Activated CD4-positive, alpha-beta T cell treated with anti-CD3 and anti-CD28 coated beads, Interleukin-2, amount 50 U/mL, for 48 hours (primary cell): ENCODE measurements around the gene CHAC1.

Experiments
- DNase-seq, 2 experiments: peaks; one replicate each; pipeline ENCODE4 v3.0.0-alpha.2; 2020

The CHAC1 gene

GRCh38 chr15:40925863-40926658 is 27.2 kb upstream of the CHAC1 start:
- DNase-seq = no peak

GRCh38 chr15:40926659-40927494 is 26.4 kb upstream of the CHAC1 start:
- no peak for DNase-seq

- no peak for DNase-seq
These were observed 25.8 kb upstream of the CHAC1 start for GRCh38 chr15:40927495-40927872.

- no peak for DNase-seq
These were observed 25.1 kb upstream of the CHAC1 start for GRCh38 chr15:40927873-40928806.

- DNase-seq = peak; percentile 43 to 44
These were observed 24.2 kb upstream of the CHAC1 start, which contains the start of gene DLL4 for GRCh38 chr15:40928821-40929659. DLL4 (plus strand) TSS chr15:40929340; CDS start chr15:40929669, 329 bp downstream.

- no peak for DNase-seq
These were observed 23.4 kb upstream of the CHAC1 start for GRCh38 chr15:40929660-40930429.

- peak; percentile 65 to 70 for DNase-seq
These were observed 22.6 kb upstream of the CHAC1 start for GRCh38 chr15:40930430-40931299.

- no peak for DNase-seq
These were observed 21.8 kb upstream of the CHAC1 start for GRCh38 chr15:40931300-40932142.

GRCh38 chr15:40932156-40932555 is 21.1 kb upstream of the CHAC1 start:
- no peak for DNase-seq

GRCh38 chr15:40932649-40933516 is 20.4 kb upstream of the CHAC1 start:
- DNase-seq = no peak

- DNase-seq = no peak
These were observed 19.8 kb upstream of the CHAC1 start for GRCh38 chr15:40933517-40933902.

GRCh38 chr15:40934457-40934856 is 18.8 kb upstream of the CHAC1 start:
- no peak for DNase-seq

GRCh38 chr15:40936234-40936708 is 17.0 kb upstream of the CHAC1 start:
- DNase-seq = no peak

- DNase-seq = no peak
These were observed 16.3 kb upstream of the CHAC1 start for GRCh38 chr15:40936709-40937666.

- DNase-seq = no peak
These were observed 15.3 kb upstream of the CHAC1 start for GRCh38 chr15:40937762-40938535.

GRCh38 chr15:40938536-40938870 is 14.8 kb upstream of the CHAC1 start:
- DNase-seq = no peak
